ENCODE results near the gene SLC9A9.

DNA sequence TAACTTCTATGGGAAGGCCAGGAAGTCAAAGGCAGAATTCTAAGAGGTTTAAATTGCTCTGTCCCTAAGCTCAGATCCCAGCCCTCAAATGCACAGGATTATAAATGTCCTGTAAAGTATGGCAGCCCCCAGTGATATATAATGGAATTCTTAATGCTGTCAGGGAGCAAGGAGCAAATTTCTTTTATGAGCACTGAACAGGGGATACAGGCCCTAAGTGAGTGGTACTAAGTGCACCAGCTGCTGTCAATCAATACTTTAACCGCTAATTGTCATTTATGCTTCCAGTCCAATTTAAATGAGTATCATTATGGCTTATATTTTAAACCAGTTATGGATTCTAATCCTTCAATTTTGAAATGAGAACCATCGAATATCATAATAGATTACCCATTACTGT, 4.7 kb downstream of the SLC9A9 start:
- TF ChIP-seq POLR2A (IDR thresholded peaks at IDR 0.05; ENCODE audit: extremely low read depth, insufficient read length): no peak
- TF ChIP-seq, protein P1, sequence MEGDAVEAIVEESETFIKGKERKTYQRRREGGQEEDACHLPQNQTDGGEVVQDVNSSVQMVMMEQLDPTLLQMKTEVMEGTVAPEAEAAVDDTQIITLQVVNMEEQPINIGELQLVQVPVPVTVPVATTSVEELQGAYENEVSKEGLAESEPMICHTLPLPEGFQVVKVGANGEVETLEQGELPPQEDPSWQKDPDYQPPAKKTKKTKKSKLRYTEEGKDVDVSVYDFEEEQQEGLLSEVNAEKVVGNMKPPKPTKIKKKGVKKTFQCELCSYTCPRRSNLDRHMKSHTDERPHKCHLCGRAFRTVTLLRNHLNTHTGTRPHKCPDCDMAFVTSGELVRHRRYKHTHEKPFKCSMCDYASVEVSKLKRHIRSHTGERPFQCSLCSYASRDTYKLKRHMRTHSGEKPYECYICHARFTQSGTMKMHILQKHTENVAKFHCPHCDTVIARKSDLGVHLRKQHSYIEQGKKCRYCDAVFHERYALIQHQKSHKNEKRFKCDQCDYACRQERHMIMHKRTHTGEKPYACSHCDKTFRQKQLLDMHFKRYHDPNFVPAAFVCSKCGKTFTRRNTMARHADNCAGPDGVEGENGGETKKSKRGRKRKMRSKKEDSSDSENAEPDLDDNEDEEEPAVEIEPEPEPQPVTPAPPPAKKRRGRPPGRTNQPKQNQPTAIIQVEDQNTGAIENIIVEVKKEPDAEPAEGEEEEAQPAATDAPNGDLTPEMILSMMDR (IDR thresholded peaks at IDR 0.05; ENCODE audit: low read depth, low read length): no peak
- TF ChIP-seq, protein P2, sequence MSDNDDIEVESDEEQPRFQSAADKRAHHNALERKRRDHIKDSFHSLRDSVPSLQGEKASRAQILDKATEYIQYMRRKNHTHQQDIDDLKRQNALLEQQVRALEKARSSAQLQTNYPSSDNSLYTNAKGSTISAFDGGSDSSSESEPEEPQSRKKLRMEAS (IDR thresholded peaks at IDR 0.05; ENCODE audit: low read depth, low read length): no peak
- TF ChIP-seq MYC (IDR thresholded peaks at IDR 0.05; ENCODE audit: low read depth, low read length): no peak

All from NB4 (cell line).